RWPE1 (cell line): ENCODE data around the gene RGS5.
"Not testable (repeated sequence)": the region's sequence is repeated elsewhere in the genome, so short reads cannot be mapped to it uniquely, and the experiment has no call there.

Experiments used
- CTCF ChIA-PET: fragments of 350-600 bp; sonication (Branson Sonifier 250); formaldehyde crosslinking; extraction: SDS; loops from one replicate; lab custom pipeline; 2021; lab: Yijun Ruan, JAX
- POLR2A ChIA-PET: fragments of 400-600 bp; formaldehyde crosslinking; extraction: SDS; loops from one replicate; lab custom pipeline; 2020; ENCODE audit warnings: antibody characterized with exemption; ENCODE audit not compliant: low non-redundant PET; lab: Yijun Ruan, JAX
- DNase-seq: peaks from one replicate; pipeline ENCODE4 v3.0.0; 2012; ENCODE audit warnings: low spot score
- H3K27ac ChIP-seq: fragments of 450-650 bp; 2 replicates; pipeline ENCODE4 v1.5.1; 2017
- TF ChIP-seq, protein P1 (sequence below): fragments of 450-650 bp; conservative IDR thresholded peaks from 2 replicates; pipeline ENCODE4 v1.5.1; 2017; ENCODE audit warnings: low read depth, mild to moderate bottlenecking

RGS5 gene

DNA sequence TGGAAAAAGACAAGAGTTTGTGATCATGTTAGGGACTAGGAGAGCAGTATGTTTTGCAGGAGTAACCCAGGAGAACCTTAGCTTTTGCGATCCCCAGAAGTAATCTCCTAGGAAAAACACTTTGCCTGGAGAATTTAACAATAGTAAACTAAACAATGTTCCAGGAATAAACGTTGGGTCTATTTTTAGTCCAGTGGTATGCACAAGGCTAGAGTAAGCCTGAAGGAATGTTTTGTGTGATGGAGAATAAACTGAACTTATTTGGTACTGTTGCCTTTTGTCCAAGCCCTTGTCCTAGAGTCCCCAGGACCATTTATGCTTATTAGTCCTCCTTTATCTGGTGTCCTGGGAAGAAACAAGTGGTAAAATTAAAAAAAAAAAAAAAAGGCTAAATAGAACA, 28.7 kb upstream of the RGS5 start:
- ChIA-PET POLR2A (no interaction called here), CTCF (no interaction called here)
- TF ChIP-seq, protein P1, sequence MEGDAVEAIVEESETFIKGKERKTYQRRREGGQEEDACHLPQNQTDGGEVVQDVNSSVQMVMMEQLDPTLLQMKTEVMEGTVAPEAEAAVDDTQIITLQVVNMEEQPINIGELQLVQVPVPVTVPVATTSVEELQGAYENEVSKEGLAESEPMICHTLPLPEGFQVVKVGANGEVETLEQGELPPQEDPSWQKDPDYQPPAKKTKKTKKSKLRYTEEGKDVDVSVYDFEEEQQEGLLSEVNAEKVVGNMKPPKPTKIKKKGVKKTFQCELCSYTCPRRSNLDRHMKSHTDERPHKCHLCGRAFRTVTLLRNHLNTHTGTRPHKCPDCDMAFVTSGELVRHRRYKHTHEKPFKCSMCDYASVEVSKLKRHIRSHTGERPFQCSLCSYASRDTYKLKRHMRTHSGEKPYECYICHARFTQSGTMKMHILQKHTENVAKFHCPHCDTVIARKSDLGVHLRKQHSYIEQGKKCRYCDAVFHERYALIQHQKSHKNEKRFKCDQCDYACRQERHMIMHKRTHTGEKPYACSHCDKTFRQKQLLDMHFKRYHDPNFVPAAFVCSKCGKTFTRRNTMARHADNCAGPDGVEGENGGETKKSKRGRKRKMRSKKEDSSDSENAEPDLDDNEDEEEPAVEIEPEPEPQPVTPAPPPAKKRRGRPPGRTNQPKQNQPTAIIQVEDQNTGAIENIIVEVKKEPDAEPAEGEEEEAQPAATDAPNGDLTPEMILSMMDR = no peak
- DNase-seq = no peak
- no peak overlapping the region for H3K27ac ChIP-seq

DNA sequence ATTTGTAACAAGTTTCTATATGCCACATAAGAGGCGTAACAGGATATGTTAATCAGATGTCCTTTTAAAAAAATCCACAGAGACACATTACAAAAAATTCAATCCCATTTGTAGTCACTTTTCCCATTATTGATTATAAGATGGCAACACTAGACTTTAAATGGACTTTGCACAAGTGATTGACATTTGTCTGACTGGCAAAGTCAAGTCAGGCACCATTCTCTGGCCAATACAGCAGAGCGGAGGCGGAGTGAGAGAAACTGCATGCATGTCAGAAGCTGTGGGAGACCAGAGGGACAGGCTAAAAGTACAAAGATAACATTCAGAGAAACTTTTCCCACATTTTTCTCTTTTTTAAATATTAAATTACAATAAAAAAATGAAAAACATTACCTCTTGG, 28.1 kb upstream of the RGS5 start:
- ChIA-PET POLR2A (no interaction called here), CTCF (no interaction called here)
- TF ChIP-seq, protein P1 = no peak
- H3K27ac ChIP-seq = no peak overlapping the region
- no peak for DNase-seq

DNA sequence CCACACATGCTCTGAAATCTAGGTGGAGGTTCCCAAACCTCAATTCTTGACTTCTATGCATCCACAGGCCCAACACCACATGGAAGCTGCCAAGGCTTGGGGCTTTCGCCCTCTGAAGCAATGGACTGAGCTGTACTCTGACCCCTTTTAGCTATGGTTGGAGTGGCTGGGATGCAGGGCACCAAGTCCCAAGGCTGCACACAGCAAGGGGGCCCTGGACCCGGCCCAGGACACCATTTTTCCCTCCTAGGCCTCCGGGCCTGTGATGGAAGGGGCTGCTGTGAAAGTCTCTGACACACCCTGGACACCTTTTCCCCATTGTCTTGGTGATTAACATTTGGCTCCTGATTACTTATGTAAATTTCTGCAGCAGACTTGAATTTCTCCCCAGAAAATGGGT, 25.6 kb upstream of the RGS5 start:
- DNase-seq, POLR2A ChIA-PET, CTCF ChIA-PET, H3K27ac ChIP-seq: not testable (repeated sequence)

DNA sequence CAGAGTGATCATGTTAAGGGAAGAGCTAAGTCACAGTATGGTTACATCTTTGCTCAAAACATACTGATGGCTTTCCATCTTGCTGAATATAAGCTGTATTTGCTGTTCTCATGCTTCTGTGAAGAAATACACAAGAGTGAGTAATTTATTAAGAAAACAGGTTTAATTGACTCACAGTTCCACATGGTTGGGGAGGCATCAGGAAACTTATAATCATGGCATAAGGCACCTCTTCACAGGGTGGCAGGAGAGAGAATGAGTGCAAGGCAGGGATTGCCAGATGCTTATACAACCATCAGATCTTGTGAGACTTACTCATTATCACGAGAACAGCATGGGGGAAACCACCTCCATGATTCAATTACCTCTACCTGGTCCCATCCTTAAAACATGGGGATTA, 24.4 kb upstream of the RGS5 start:
- TF ChIP-seq, protein P1 = no peak

DNA sequence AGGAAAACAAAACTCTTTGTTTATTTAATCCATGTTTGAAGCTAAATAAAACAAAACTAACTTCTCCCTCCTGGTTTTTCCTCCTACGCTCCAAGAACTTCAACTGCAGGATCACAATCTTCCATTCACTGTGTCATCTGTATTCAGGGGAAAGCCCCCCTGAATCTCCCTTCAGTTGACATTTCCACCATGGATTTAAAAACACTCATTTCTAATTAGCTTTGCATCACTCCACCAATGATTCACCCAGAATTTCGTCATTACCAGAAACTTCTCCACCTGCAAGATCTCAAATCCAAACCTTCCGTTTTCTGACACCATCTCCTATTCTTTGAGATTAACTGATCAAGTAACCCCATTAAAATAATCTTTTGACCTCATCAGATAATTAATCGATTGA, 10.9 kb upstream of the RGS5 start:
- POLR2A ChIA-PET = no interaction called here
- CTCF ChIA-PET = no interaction called here
- DNase-seq = no peak
- TF ChIP-seq, protein P1 = no peak
- H3K27ac ChIP-seq = no peak overlapping the region

More for the DNA sequence above, 24.4 kb upstream of the RGS5 start:
- H3K27ac ChIP-seq = no peak overlapping the region
- ChIA-PET POLR2A (no interaction called here), CTCF (no interaction called here)
- DNase-seq = no peak

DNA sequence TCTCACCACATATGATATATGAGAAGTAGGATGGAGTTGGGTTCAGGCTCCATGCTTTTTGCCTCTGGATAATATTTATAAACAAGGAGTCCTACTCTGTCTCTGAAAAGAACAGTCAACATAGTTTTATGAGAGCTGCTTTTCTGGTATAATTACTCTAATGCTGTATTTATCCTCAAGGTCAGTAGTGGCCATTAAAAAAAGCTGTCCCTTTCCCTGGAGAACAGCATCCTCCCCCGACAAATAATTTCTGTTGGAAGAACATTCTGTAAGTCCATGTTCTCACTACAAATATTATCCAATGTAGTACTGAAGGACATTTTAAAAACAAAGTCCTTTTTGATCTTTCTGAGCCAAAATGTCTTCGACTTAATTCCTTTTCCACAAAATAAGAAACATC, 9.0 kb upstream of the RGS5 start:
- TF ChIP-seq, protein P1 = no peak
- H3K27ac ChIP-seq = no peak overlapping the region
- ChIA-PET POLR2A (no interaction called here), CTCF (interaction anchor here (0.7 kb wide), 1 partner anchor 1808 kb away, joined by 3 read pairs; no protein-coding TSS in a partner anchor)
- DNase-seq = no peak

DNA sequence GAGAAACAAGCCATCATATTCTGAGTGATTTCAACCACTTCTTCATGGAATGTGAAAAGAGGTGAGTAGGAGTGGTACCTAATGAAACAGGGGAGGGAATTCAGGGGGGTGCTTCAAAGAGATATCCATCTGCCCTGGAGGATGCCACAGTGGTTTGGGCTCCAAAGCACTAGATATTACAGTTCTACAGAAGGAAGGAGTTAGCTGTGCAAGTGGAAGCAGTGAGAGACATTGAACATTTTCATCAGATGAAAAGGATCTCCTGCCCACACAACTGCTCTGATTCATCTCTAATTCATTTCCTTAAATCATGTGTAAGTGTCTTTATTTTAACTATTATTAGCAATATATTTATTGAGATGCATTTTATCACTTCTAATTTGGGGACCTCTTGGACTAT, 2.8 kb upstream of the RGS5 start:
- POLR2A ChIA-PET = no interaction called here
- CTCF ChIA-PET = no interaction called here
- TF ChIP-seq, protein P1 = no peak
- DNase-seq = no peak
- no peak overlapping the region for H3K27ac ChIP-seq
